ENCODE results near the gene ATRNL1.

DNA sequence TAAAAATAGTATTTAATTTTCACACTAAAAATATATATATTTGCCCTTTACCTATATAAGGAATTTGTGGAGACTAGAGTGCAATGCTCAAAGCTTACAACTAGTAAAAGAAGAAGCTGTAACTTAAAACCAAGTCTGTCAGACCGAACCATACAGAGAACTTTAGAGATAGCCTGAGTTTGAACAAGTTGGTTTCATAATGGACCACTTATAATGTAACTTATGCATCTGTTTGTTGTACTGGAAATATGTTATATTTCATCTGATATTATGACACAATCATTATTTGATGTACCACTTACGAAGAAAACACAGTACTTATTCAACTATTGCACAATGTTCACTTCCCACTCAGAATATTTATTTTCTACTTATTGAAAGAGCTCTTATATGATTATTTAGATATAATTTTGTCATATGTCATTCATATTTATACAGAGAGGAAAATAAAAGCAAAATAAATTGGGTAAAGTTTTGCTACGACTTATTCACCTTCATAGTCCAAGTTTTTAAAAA lies 462.8 kb downstream of the ATRNL1 start:
- TF ChIP-seq, protein P1, sequence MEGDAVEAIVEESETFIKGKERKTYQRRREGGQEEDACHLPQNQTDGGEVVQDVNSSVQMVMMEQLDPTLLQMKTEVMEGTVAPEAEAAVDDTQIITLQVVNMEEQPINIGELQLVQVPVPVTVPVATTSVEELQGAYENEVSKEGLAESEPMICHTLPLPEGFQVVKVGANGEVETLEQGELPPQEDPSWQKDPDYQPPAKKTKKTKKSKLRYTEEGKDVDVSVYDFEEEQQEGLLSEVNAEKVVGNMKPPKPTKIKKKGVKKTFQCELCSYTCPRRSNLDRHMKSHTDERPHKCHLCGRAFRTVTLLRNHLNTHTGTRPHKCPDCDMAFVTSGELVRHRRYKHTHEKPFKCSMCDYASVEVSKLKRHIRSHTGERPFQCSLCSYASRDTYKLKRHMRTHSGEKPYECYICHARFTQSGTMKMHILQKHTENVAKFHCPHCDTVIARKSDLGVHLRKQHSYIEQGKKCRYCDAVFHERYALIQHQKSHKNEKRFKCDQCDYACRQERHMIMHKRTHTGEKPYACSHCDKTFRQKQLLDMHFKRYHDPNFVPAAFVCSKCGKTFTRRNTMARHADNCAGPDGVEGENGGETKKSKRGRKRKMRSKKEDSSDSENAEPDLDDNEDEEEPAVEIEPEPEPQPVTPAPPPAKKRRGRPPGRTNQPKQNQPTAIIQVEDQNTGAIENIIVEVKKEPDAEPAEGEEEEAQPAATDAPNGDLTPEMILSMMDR (IDR thresholded peaks at IDR 0.05): no peak
- no peak for TF ChIP-seq POLR2A (IDR thresholded peaks at IDR 0.05)
